Stimulated activated CD4-positive, alpha-beta T cell treated with anti-CD3 and anti-CD28 coated beads, Interleukin-1b, Interleukin-23, amount 100 ng/mL, for 1 hour (primary cell): ENCODE data around the gene EEPD1.
A peak's percentile ranks its signal among the peaks of the same experiment; 100 is the strongest.

Experiments used
- DNase-seq, 2 donors: peaks; one replicate each; pipeline ENCODE4 v3.0.0-alpha.2; 2020; ENCODE audit warnings: low read depth in 2 of 2

Gene EEPD1

GRCh38 chr7:36279200-36279925 is 126.3 kb downstream of the EEPD1 start:
- DNase-seq, result no peak

- DNase-seq, result no peak
These were observed 126.9 kb downstream of the EEPD1 start for GRCh38 chr7:36279926-36280315.

- DNase-seq, result no peak
These were observed 128.1 kb downstream of the EEPD1 start for GRCh38 chr7:36280840-36281812.

GRCh38 chr7:36281945-36282717 is 129.1 kb downstream of the EEPD1 start:
- no peak for DNase-seq

GRCh38 chr7:36283181-36283580 is 130.1 kb downstream of the EEPD1 start:
- no peak for DNase-seq

- no peak for DNase-seq
These were observed 130.7 kb downstream of the EEPD1 start for GRCh38 chr7:36283711-36284130.

GRCh38 chr7:36284456-36285090 is 131.5 kb downstream of the EEPD1 start:
- no peak for DNase-seq

GRCh38 chr7:36285276-36285675 is 132.2 kb downstream of the EEPD1 start:
- no peak for DNase-seq

GRCh38 chr7:36286226-36286625 is 133.2 kb downstream of the EEPD1 start:
- peak in 1 of 2 donors; percentile 23 for DNase-seq

GRCh38 chr7:36286688-36287087 is 133.6 kb downstream of the EEPD1 start:
- DNase-seq, result no peak

- DNase-seq, result no peak
These were observed 134.6 kb downstream of the EEPD1 start for GRCh38 chr7:36287371-36288241.

- no peak for DNase-seq
These were observed 135.4 kb downstream of the EEPD1 start for GRCh38 chr7:36288501-36288900.

GRCh38 chr7:36289833-36290661 is 137.0 kb downstream of the EEPD1 start:
- no peak for DNase-seq

GRCh38 chr7:36291387-36292316 is 138.6 kb downstream of the EEPD1 start:
- peak; percentile 46 to 58 for DNase-seq

- no peak for DNase-seq
These were observed 142.0 kb downstream of the EEPD1 start for GRCh38 chr7:36295090-36295489.

GRCh38 chr7:36296284-36296683 is 143.2 kb downstream of the EEPD1 start:
- DNase-seq, result no peak

GRCh38 chr7:36297364-36298009 is 144.4 kb downstream of the EEPD1 start:
- DNase-seq, result no peak

- no peak for DNase-seq
These were observed 145.1 kb downstream of the EEPD1 start for GRCh38 chr7:36298106-36298505.
